ENCODE data around the gene HP1BP3.

HP1BP3 gene

DNA sequence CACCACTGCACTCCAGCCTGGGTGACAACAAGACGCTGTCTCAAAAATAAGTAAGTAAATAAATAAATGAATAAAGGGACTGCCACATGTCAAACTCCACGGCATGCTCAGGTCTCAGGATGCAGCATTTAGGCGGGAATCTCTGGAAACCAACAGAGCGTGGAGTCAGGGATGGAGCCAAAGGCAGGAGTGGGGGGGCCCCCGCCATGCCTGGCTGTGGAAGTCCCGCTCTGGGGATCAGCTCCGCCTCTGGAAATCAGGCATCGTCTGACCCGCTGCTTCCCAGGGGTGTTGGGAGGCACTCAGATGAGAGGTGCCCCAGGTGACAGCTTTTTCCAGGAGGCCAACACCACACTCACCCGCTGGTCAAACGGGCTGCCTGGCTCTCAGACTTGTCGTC lies 89.5 kb downstream of the HP1BP3 start:
- H3K9me3 ChIP-seq = no peaks in the 10 kb centered on the region
- H3K4me1 ChIP-seq (ENCODE audit: control insufficient read depth in 1 of 2, insufficient read depth in 1 of 2, low read depth in 1 of 2, low read length in 1 of 2) = peaks cover 6 to 9% of the 10 kb centered on the region in 2 experiments
- TF ChIP-seq, protein P1, sequence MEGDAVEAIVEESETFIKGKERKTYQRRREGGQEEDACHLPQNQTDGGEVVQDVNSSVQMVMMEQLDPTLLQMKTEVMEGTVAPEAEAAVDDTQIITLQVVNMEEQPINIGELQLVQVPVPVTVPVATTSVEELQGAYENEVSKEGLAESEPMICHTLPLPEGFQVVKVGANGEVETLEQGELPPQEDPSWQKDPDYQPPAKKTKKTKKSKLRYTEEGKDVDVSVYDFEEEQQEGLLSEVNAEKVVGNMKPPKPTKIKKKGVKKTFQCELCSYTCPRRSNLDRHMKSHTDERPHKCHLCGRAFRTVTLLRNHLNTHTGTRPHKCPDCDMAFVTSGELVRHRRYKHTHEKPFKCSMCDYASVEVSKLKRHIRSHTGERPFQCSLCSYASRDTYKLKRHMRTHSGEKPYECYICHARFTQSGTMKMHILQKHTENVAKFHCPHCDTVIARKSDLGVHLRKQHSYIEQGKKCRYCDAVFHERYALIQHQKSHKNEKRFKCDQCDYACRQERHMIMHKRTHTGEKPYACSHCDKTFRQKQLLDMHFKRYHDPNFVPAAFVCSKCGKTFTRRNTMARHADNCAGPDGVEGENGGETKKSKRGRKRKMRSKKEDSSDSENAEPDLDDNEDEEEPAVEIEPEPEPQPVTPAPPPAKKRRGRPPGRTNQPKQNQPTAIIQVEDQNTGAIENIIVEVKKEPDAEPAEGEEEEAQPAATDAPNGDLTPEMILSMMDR (IDR thresholded peaks at IDR 0.05) = no peak
- no peaks in the 10 kb centered on the region for H3K36me3 ChIP-seq
- H3K4me3 ChIP-seq (ENCODE audit: low read depth in 1 of 2, low read length in 1 of 2) = no peak overlapping the region
- no peaks in the 10 kb centered on the region for H3K27me3 ChIP-seq
- H3K27ac ChIP-seq = no peak overlapping the region

DNA sequence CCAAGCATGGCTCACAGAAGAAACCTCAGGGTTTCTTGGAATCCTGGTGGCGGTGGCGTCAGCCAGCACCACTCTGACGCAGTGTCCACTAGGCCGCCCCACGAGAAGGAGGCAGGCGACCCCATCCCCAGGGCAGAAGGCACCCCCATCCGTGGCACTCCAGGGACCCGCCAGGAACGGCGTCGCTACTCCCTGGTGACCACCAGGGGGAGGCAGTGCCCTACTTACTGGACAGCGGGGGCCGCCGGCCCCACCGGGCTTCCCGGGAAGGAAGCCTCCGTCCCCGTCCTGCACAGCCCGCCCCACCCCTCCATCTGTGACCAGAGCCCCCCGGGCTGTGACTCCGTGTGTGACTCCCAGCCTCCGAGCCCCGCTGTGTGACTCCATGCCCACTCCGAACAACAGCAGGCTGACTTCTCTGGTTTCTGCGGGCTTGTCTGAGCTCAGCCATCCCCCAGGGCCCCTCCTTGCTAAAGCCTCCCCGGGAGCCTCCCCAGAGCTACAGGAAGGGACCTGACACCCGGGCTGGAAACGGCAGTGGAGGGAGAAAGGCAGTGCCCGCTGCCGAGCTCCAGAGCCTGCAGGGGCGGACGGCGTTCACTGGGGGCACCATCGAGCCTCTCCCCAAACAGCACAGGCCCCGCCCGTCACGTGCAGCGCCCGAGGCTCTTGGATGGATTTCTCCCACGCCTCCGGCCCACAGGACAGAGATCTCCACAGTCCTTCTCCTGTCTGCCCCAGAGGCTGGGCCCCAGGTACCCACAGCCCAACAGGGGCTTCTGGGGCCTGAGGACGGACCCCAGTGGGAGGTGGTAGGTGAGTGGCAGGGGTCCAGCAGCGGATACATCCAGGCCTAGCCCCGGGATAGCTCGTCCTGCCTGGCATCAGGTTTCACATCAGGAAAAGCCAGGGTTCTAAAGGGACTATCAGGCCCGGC lies 90.4 kb downstream of the HP1BP3 start:
- Histone ChIP-seq H3K36me3 (no peaks in the 10 kb centered on the region), H3K27ac (no peak overlapping the region), H3K27me3 (no peaks in the 10 kb centered on the region), H3K9me3 (no peaks in the 10 kb centered on the region), H3K4me1 (ENCODE audit: control insufficient read depth in 1 of 2, insufficient read depth in 1 of 2, low read depth in 1 of 2, low read length in 1 of 2) (peaks cover 6 to 9% of the 10 kb centered on the region in 2 experiments), H3K4me3 (ENCODE audit: low read depth in 1 of 2, low read length in 1 of 2) (peak overlapping the region; percentile 63 to 80)
- TF ChIP-seq, protein P1 (IDR thresholded peaks at IDR 0.05) = peak; percentile 83

DNA sequence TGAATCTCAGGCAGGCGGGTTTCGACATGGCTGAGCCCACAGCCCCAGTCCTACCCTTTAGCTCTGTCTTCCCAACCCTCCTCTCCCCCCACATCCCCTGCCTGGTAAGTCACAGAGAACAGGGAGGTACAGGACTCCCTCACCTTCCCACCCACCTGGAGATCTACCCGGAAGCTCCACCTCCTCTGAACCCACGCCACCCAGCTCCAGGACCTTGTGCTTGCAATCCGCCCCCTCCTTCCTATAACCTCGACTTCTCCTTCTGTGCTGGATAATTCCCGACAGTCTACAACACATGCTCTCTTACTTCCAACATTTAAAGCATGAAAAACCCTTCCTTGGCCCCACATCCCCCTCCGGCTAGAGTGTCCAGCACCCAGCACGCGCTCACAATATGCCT lies 91.6 kb downstream of the HP1BP3 start:
- Histone ChIP-seq H3K4me1 (ENCODE audit: control insufficient read depth in 1 of 2, insufficient read depth in 1 of 2, low read depth in 1 of 2, low read length in 1 of 2) (peaks cover 6 to 9% of the 10 kb centered on the region in 2 experiments), H3K27me3 (no peaks in the 10 kb centered on the region), H3K4me3 (ENCODE audit: low read depth in 1 of 2, low read length in 1 of 2) (no peak overlapping the region), H3K9me3 (no peaks in the 10 kb centered on the region), H3K36me3 (no peaks in the 10 kb centered on the region), H3K27ac (no peak overlapping the region)
- TF ChIP-seq, protein P1 (IDR thresholded peaks at IDR 0.05) = no peak

DNA sequence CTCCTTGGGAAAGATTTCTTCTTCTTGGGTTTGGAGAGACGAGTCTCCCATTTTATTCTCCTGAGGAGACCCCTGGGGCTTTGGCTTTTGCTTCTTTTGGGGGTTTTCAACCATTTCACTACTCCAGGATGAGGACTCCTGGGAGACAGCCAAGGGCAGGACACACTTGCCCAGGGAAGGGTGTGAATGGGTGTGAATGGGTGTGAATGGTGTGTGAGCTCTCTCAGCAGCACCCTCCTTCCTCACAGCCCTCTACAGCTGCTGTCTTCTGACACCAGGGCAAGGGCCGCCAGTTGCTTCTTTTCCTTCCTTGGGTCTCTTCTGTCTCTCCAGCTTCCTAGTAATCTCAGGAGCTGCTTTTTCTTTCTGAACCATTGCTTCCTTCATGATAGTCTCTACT lies 93.5 kb downstream of the HP1BP3 start:
- TF ChIP-seq, protein P1 (IDR thresholded peaks at IDR 0.05) = no peak
- Histone ChIP-seq H3K4me1 (ENCODE audit: control insufficient read depth in 1 of 2, insufficient read depth in 1 of 2, low read depth in 1 of 2, low read length in 1 of 2) (peaks cover 6 to 9% of the 10 kb centered on the region in 2 experiments), H3K9me3 (no peaks in the 10 kb centered on the region), H3K27me3 (no peaks in the 10 kb centered on the region), H3K36me3 (no peaks in the 10 kb centered on the region), H3K27ac (no peak overlapping the region), H3K4me3 (ENCODE audit: low read depth in 1 of 2, low read length in 1 of 2) (no peak overlapping the region)

All from neutrophil (primary cell).